Aorta (tissue), 5 donors: ENCODE results near the gene AKAP3. TPM values are rescaled to one million over a fixed set of nuclear protein-coding genes. Genes with fewer than 3 reads are reported as not detected.

Source experiments
- ATAC-seq: fragments of 200-7000 bp; cut with Tn5 transposase; one replicate; pipeline ENCODE4 v1.9.1; 2022; ENCODE audit warnings: moderate library complexity; ENCODE audit not compliant: low FRiP score
- DNase-seq, 2 donors: peaks; one replicate each; pipeline ENCODE4 v3.0.0-alpha.2; 2020
- H3K27ac ChIP-seq, 2 donors: one replicate each; pipeline ENCODE4 v1.5.1; 2013; ENCODE audit warnings: low read length in 2 of 2, mild to moderate bottlenecking in 2 of 2, moderate library complexity in 2 of 2, control low read depth in 1 of 2, inconsistent platforms in 1 of 2, low read depth in 1 of 2
- H3K27me3 ChIP-seq, 2 donors: one replicate each; pipeline ENCODE4 v1.6.1; 2013; ENCODE audit warnings: control low read depth in 1 of 2, low read length in 1 of 2, mild to moderate bottlenecking in 1 of 2, moderate library complexity in 1 of 2; ENCODE audit not compliant: insufficient read depth in 2 of 2, control insufficient read depth in 1 of 2
- H3K36me3 ChIP-seq, 2 donors: one replicate each; pipeline ENCODE4 v1.6.1; 2013; ENCODE audit warnings: control low read depth in 1 of 2, low read length in 1 of 2, mild to moderate bottlenecking in 1 of 2; ENCODE audit not compliant: insufficient read depth in 2 of 2, control insufficient read depth in 1 of 2
- H3K4me1 ChIP-seq, 2 donors: one replicate each; pipeline ENCODE4 v1.6.1; 2013; ENCODE audit warnings: low read length in 2 of 2, control low read depth in 1 of 2, mild to moderate bottlenecking in 1 of 2, moderate library complexity in 1 of 2; ENCODE audit not compliant: insufficient read depth in 2 of 2, control insufficient read depth in 1 of 2
- H3K4me3 ChIP-seq, 2 donors: one replicate each; pipeline ENCODE4 v1.5.1; 2013; ENCODE audit warnings: low read length in 2 of 2, control low read depth in 1 of 2, mild to moderate bottlenecking in 1 of 2
- H3K9me3 ChIP-seq: one replicate; pipeline ENCODE4 v1.6.1; 2013; ENCODE audit warnings: mild to moderate bottlenecking, low read length; ENCODE audit not compliant: control insufficient read depth
- WGBS, 2 donors: extraction: QIAGEN DNeasy Blood & Tissue Kit; methylation state at CpG; one replicate each; pipeline ENCODE4 v1.1.7; 2013; 5-methylcytosine and 5-hydroxymethylcytosine counted together
- intact Hi-C, 2 donors: fragments of 100-400 bp; cut with DNase I; formaldehyde crosslinking; loops; one replicate each; pipeline versions ENCODE4 v1.14.2 to v1.15.0; 2022
- polyA plus RNA-seq, 2 donors: library from polyadenylated mRNA; stranded (reverse); fragments of 200-250 nt; gene quantifications; one replicate each; pipeline ENCODE4 v1.2.3, GENCODE V29; 2013
- total RNA-seq, 2 donors: library from RNA; stranded (reverse); fragmentation: NEBNext Ultra II Directional; extraction: Animal tissue kit (Norgen Biotek cat#: 25700); gene quantifications; one replicate each; pipeline ENCODE4 v1.2.1, GENCODE V29; 2021
- donor health status: healthy with polysubstance abuse.
- donor health status: Bipolar disorder and iron deficiency.
- donor health status: DM: no; HTN: no; CAD: no.
- donor health status: DM: no; HTN: no; CAD: no.
- donor health status: DM: yes; HTN: yes; CAD: no.

The AKAP3 gene
- total and polyA plus RNA-seq, 4 donors, result 0.50 to 1.4 (median 0.60) TPM

DNA sequence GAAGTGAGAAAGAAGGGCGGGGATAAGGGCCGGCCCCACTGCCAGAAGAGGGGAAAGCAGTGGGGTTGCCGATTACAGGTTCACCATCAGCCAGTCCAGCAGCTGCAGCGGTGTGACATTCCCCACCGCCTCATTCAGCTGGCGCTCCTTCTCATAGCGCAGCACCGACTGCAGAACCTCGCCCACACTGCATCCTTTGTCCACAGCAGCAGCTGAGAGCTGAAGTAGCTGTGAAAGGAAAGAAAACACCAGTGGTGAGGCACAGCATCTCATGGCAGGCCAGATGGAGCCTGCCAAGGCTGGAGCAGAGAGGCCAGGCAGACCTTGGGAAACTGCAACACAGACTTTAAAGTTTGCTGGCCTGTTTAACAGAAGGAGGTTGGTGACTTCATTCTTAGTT, 33.2 kb downstream of the AKAP3 start:
- WGBS, 2 donors, result 77 to 84% methylated on average over 9 of the region's 9 CpGs
- DNase-seq (no peak), ATAC-seq (no peak)
- no peaks in the 10 kb centered on the region for H3K9me3 ChIP-seq
- H3K27me3 ChIP-seq, result no peaks in the 10 kb centered on the region
- peaks cover 4 to 9% of the 10 kb centered on the region in 2 donors for H3K36me3 ChIP-seq
- no peak overlapping the region for H3K4me3 ChIP-seq
- H3K4me1 ChIP-seq, result no peaks in the 10 kb centered on the region
- H3K27ac ChIP-seq, result no peak overlapping the region
- intact Hi-C loops, result no loop called here

DNA sequence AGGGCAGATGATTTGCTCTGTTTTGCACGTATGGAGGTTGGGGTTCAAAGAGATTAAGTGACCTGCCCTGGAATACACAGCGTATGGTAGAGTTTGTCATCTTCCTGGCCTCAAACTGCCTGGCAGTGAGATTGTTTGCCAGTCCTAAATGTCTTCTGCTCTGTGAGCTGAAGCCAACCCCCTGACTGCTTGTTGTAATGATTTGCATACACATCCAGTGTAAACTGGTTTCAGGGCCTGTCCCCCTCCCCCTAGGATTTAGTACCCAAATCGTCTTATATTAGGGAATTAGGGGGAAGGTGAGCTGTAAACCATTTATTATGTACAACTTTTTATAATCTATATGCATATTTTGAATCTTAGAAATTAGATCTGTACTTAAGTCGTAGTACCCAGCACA, 38.4 kb downstream of the AKAP3 start:
- peaks cover 6 to 9% of the 10 kb centered on the region in 2 donors for H3K36me3 ChIP-seq
- no peak overlapping the region for H3K27ac ChIP-seq
- DNase-seq (no peak), ATAC-seq (no peak)
- H3K4me1 ChIP-seq, result no peaks in the 10 kb centered on the region
- no peak overlapping the region for H3K4me3 ChIP-seq
- intact Hi-C loops, result no loop called here
- no peaks in the 10 kb centered on the region for H3K9me3 ChIP-seq
- WGBS, 2 donors, result 56 to 66% methylated on average over 4 of the region's 4 CpGs
- no peaks in the 10 kb centered on the region for H3K27me3 ChIP-seq

DNA sequence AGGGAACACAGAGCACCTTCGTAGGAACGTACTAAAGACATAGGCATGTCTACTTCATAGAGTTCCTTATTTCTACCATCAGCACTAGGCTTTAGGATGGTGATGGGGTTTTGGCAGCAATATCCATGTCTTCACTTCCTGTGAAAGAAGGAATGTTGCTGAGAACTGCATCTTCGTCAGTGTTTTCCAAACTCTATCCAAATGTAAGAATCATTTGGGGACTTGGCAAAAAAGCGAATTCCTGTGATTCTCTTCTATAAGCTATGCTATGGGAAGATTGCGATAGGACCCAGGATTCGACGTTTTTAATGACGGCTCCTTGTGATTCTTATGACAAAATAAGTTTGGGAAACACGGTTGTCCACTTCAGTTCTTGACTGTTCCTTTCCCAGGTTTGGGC, 39.8 kb downstream of the AKAP3 start:
- peaks cover 4 to 8% of the 10 kb centered on the region in 2 donors for H3K36me3 ChIP-seq
- ATAC-seq, result no peak
- WGBS, 2 donors, result 87 to 89% methylated on average over 9 of the region's 9 CpGs

DNA sequence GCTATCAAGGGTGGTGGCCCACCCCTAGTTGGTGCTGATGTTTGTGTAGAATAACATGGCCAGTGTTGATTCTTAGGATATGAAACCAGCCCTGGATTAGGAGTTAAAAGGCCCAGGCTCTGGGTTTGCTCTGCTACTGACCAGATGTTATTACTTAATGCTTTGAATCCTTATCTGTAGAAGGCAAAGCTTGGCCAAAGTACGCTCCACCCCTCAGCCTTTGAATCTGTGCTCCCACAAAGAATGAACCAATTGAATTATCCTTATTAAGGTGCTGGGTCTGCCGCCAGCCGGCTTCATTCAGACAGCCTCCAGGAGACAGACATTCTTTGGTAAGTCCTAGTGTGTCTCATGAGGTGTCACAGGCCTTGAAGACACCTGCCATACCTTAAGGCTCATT, 41.8 kb downstream of the AKAP3 start:
- Histone ChIP-seq H3K27ac (no peak overlapping the region), H3K27me3 (no peaks in the 10 kb centered on the region), H3K4me1 (no peaks in the 10 kb centered on the region), H3K9me3 (no peaks in the 10 kb centered on the region), H3K4me3 (no peak overlapping the region), H3K36me3 (peaks cover 0 to 2% of the 10 kb centered on the region in 2 donors)
- intact Hi-C loops, result loop anchor here (10.0 kb wide), 1 partner anchor 148 kb away; no protein-coding TSS in a partner anchor
- no peak for DNase-seq
- 77 to 92% methylated on average over 3 of the region's 3 CpGs for WGBS, 2 donors
- no peak for ATAC-seq

More for the DNA sequence above, 39.8 kb downstream of the AKAP3 start:
- intact Hi-C loops, result loop anchor here (10.0 kb wide), 1 partner anchor 146 kb away; no protein-coding TSS in a partner anchor
- no peak overlapping the region for H3K4me3 ChIP-seq
- H3K4me1 ChIP-seq, result no peaks in the 10 kb centered on the region
- no peaks in the 10 kb centered on the region for H3K9me3 ChIP-seq
- no peak for DNase-seq
- no peak overlapping the region for H3K27ac ChIP-seq
- H3K27me3 ChIP-seq, result no peaks in the 10 kb centered on the region

DNA sequence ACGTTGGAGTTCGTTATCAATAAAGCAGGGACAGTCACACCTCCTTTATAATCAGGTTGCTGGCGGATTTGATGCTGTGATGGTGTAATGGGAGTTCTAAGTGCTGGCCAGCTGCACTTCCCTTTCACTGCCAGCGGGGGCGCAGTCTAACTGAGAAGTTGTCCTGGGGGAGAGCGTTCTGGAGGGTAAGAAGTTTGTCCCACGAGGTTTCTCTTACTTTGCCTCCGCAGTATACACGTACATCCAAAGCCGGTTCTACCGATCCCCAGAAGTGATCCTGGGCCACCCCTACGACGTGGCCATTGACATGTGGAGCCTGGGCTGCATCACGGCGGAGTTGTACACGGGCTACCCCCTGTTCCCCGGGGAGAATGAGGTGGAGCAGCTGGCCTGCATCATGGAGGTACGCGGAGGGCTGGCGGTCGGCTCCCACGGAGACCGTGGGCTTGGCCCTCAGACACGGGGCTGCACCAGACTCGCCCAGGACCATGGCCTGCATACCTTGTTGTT, 44.1 kb downstream of the AKAP3 start:
- no peaks in the 10 kb centered on the region for H3K9me3 ChIP-seq
- no peaks in the 10 kb centered on the region for H3K36me3 ChIP-seq
- peak; percentile 84 to 89 for DNase-seq
- ATAC-seq, result peak; percentile 95
- no peaks in the 10 kb centered on the region for H3K4me1 ChIP-seq
- intact Hi-C loops, result loop anchor here (10.0 kb wide), 1 partner anchor 150 kb away; no protein-coding TSS in a partner anchor
- peak overlapping the region in 1 of 2 donors; percentile 26 for H3K27ac ChIP-seq
- H3K27me3 ChIP-seq, result no peaks in the 10 kb centered on the region
- peak overlapping the region; percentile 71 to 82 for H3K4me3 ChIP-seq
- 0 to 1% methylated on average over 25 of the region's 25 CpGs for WGBS, 2 donors

DNA sequence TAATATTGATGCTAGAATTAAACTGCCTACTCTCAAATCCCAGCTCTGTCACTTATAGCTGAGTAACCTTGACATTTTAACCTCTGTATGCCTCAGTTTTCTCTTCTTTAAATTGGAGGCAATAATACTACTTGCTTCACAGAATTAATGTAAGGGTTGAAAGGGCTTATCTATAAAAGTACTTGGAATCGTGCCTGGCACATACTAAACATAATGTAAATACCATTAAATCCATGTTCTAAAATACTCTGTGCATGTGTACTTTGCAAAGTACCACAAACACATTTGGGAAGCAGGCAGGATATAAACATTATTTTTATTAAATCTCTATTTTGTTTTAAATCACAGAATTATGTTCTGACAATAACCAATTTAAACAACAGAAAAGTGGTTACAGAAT, 44.9 kb downstream of the AKAP3 start:
- WGBS, 2 donors, result 9 to 11% methylated on average over 1 of the region's 1 CpG
- DNase-seq (no peak), ATAC-seq (no peak)
- no peak overlapping the region for H3K27ac ChIP-seq
- H3K27me3 ChIP-seq, result no peaks in the 10 kb centered on the region
- H3K4me1 ChIP-seq, result no peaks in the 10 kb centered on the region
- H3K4me3 ChIP-seq, result no peak overlapping the region
- intact Hi-C loops, result loop anchor here (10.0 kb wide), 1 partner anchor 151 kb away; no protein-coding TSS in a partner anchor
- H3K36me3 ChIP-seq, result no peaks in the 10 kb centered on the region
- no peaks in the 10 kb centered on the region for H3K9me3 ChIP-seq

DNA sequence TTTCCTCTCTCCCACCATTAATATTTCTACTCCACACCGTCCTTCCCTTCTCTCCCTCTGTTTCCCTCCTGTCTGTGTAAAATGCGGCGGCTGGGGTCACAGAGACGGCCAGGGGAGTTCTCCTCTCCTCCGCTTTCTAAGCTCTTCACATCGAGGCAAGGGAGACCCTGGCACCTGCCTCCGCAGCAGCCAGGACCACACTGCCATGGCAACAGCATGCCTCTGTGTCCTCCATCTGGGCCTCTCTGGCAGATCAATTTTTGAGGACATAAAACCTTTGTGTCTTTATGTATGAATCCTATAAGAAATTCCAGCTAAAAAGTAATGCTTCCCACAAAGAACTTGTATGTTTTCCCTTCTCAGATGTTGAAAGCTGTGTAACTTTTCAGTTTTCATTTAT, 45.4 kb downstream of the AKAP3 start:
- no peak for DNase-seq
- 60 to 65% methylated on average over 7 of the region's 7 CpGs for WGBS, 2 donors

DNA sequence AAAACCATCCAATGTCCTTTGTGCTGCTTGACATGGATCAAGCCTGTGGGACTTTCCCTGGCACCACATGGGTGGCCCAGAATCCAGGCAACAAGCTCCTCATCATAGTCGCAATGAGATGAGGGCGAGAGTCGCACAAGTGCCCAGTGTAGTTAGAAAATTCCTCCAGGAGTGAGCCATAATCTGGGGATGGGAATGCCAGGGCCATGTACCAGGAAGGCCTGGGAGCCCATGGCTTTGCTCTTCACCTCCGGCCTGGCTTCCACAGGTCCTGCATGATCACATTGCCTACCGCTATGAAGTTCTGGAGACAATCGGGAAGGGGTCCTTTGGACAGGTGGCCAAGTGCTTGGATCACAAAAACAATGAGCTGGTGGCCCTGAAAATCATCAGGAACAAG, 53.0 kb downstream of the AKAP3 start:
- intact Hi-C loops, result no loop called here
- no peaks in the 10 kb centered on the region for H3K9me3 ChIP-seq
- WGBS, 2 donors, result 93 to 94% methylated on average over 6 of the region's 6 CpGs
- no peaks in the 10 kb centered on the region for H3K4me1 ChIP-seq
- no peak overlapping the region for H3K4me3 ChIP-seq
- DNase-seq, result no peak
- no peak overlapping the region for H3K27ac ChIP-seq
- H3K27me3 ChIP-seq, result no peaks in the 10 kb centered on the region
- H3K36me3 ChIP-seq, result no peaks in the 10 kb centered on the region
- ATAC-seq, result no peak

More for the DNA sequence above, 45.4 kb downstream of the AKAP3 start:
- H3K4me1 ChIP-seq, result no peaks in the 10 kb centered on the region
- H3K9me3 ChIP-seq, result no peaks in the 10 kb centered on the region
- no peak overlapping the region for H3K4me3 ChIP-seq
- intact Hi-C loops, result loop anchor here (10.0 kb wide), 1 partner anchor 151 kb away; no protein-coding TSS in a partner anchor
- no peaks in the 10 kb centered on the region for H3K36me3 ChIP-seq
- ATAC-seq, result no peak
- H3K27me3 ChIP-seq, result no peaks in the 10 kb centered on the region
- no peak overlapping the region for H3K27ac ChIP-seq

DNA sequence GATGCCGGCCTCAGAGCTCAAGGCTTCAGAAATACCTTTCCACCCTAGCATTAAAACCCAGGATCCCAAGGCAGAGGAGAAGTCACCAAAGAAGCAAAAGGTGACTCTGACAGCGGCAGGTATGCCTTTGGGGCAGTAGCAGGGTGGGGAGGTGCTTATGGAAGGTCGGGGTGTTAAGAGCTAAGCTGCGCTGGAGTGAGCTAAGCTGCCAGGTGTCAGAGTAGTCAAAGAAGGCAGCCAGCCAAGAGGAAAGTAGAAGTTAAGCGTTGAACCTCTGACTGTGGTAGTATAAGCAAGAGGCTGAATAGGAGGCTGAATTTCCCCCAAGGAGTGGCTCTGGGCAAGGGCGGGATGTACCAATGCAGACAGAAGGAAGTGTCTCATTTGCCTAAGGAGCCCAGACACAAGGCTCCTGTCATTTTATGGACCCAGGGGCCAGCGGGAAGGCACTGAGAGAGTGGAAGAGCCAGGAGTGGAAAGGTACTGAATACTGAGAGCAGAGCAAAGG, 57.6 kb downstream of the AKAP3 start:
- H3K36me3 ChIP-seq, result no peaks in the 10 kb centered on the region
- intact Hi-C loops, result no loop called here
- H3K27me3 ChIP-seq, result no peaks in the 10 kb centered on the region
- no peak overlapping the region for H3K4me3 ChIP-seq
- no peaks in the 10 kb centered on the region for H3K9me3 ChIP-seq
- WGBS, 2 donors, result 71 to 72% methylated on average over 7 of the region's 7 CpGs
- H3K27ac ChIP-seq, result no peak overlapping the region
- no peak for ATAC-seq
- no peaks in the 10 kb centered on the region for H3K4me1 ChIP-seq
- no peak for DNase-seq
